Stimulated activated effector memory CD8-positive, alpha-beta T cell treated with anti-CD3 and anti-CD28 coated beads, Interleukin-12 subunit alpha, Interleukin-12 subunit beta, amount 100 ng/mL, for 72 hours (primary cell): ENCODE data around the gene SULT2B1.

Experiments used
- ATAC-seq: fragments of 150-1000 bp; cut with Tn5 transposase; 2 replicates; pipeline ENCODE4 v1.10.0; 2021
- DNase-seq, 2 donors: peaks; one replicate each; pipeline ENCODE4 v3.0.0; 2021 to 2022; ENCODE audit warnings: low spot score in 2 of 2
- H3K27ac Mint-ChIP-seq: one replicate; pipeline ENCODE4 v1.8.0; 2022; ENCODE audit warnings: mild to moderate bottlenecking, mixed read lengths
- H3K36me3 Mint-ChIP-seq: one replicate; pipeline ENCODE4 v1.8.0; 2022; ENCODE audit warnings: mild to moderate bottlenecking, mixed read lengths
- H3K4me1 Mint-ChIP-seq: one replicate; pipeline ENCODE4 v1.8.0; 2022; ENCODE audit warnings: mixed read lengths
- H3K4me3 Mint-ChIP-seq: one replicate; pipeline ENCODE4 v1.8.0; 2022; ENCODE audit warnings: mild to moderate bottlenecking, mixed read lengths
- H3K9me3 Mint-ChIP-seq: one replicate; pipeline ENCODE4 v1.8.0; 2022; ENCODE audit warnings: mixed read lengths

Gene SULT2B1

GRCh38 chr19:48551437-48552302, at the start of gene SULT2B1:
Gene SULT2B1 (plus strand): TSS chr19:48552172. CDS start chr19:48552253, 81 bp downstream.
- Mint-ChIP-seq H3K9me3 (no peaks in the 10 kb centered on the region), H3K36me3 (peaks cover 6% of the 10 kb centered on the region)
- no peak for DNase-seq

DNA sequence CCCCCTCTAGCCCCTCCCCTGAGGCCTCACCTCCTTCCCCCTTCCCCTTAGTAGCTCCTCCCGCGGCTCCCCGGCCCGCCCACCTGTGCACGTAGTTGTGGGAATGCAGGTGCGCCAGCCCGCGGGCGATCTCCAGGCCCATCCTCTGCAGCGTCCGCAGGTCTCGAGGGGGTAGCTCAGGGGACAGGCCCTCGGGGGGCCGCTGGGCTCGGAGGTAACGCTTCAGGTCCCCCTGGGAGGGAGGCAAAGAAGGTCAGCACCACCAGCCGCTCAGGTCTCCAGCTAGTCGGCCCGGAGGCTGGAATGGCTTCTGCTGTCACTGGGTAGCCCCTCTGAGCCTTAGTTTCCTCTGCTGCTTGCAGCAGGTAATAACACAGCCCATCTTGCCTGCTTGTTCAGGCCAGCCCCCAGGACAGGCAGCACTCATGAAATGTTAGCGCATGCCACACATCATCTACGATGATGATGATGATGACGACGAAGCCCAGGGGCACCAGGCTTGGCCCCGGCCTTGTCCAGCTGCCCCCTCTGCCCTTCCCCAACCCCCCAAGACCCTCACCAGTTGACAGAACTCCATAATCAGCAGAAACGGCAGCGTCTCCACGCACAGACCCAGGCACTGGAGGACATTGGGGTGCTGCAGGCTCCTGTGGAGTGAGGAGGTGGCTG, 49.5 kb upstream of the SULT2B1 start:
- H3K4me1 Mint-ChIP-seq: peaks cover 27% of the 10 kb centered on the region
- H3K9me3 Mint-ChIP-seq: no peaks in the 10 kb centered on the region
- no peak overlapping the region for H3K27ac Mint-ChIP-seq
- DNase-seq (no peak), ATAC-seq (peak; percentile 17)
- H3K36me3 Mint-ChIP-seq: no peaks in the 10 kb centered on the region
- peak overlapping the region; percentile 70 for H3K4me3 Mint-ChIP-seq

More at GRCh38 chr19:48551437-48552302, at the start of gene SULT2B1:
- Mint-ChIP-seq H3K27ac (no peak within 1 kb of the TSS), H3K4me1 (no peaks in the 10 kb centered on the region), H3K4me3 (no peak within 1 kb of the TSS)
- peak; percentile 31 for ATAC-seq

DNA sequence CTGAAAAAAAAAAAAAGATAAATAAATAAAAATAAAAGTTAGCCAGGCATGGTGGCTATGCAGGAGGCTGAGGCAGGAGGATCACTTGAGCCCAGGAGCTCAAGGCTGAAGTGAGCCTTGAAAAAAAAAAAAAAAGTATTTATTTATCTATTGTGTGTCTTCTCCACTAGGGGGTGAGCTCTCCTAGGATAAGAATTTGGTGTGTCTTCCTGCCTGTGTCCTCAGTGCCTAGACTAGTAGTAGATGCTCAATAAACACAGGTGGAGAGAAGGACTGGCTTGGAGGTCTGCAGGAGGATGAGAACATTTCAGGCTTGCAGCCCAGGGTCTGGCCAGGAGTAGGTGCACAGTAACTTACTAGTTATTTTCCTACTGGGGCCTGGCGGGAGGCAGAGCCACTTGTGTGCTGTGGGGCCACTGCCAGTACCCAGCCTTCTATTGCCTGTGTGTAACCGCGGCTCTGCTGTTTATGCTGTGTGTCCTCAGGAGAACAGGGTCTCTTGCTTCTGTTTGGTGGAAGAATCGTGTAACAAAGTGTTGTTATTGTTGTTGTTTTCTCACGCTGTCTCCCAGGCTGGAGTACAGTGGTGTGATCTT, 45.7 kb upstream of the SULT2B1 start:
- peaks cover 32% of the 10 kb centered on the region for H3K4me1 Mint-ChIP-seq
- H3K36me3 Mint-ChIP-seq: no peaks in the 10 kb centered on the region
- H3K27ac Mint-ChIP-seq: no peak overlapping the region
- H3K9me3 Mint-ChIP-seq: no peaks in the 10 kb centered on the region
- H3K4me3 Mint-ChIP-seq: no peak overlapping the region
- peak in 1 of 2 donors; percentile 54 for DNase-seq
- ATAC-seq: peak; percentile 18

DNA sequence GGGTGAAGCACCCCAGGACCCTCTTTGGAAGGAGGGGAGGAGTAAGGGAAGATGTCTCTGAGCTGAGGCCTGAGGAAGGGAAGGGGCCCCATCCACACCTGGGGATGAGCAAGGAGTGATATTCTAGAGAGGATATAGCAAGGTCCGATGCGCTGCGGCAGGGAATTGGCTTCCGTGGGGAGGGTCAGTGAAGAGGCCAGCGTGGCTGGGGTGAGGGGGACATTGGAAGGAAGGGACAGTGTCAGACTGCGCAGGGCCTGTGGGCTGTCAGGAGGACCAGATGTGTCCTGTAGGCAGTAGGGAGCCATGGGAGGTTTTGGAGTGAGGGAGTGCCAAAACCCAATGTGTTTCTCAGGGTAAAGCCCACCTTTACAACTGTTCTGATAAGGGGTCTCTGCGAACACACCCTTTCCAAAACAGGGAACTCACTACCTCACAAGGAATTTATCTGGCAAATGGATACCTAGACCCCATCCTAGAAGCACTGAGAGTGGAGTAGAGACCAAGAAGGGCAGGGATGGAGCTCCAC, 44.0 kb upstream of the SULT2B1 start:
- ATAC-seq (no peak), DNase-seq (no peak)
- Mint-ChIP-seq H3K4me3 (no peak overlapping the region), H3K9me3 (no peaks in the 10 kb centered on the region), H3K4me1 (peaks cover 20% of the 10 kb centered on the region), H3K36me3 (no peaks in the 10 kb centered on the region), H3K27ac (no peak overlapping the region)

GRCh38 chr19:48508729-48509411, 43.1 kb upstream of the SULT2B1 start:
- no peaks in the 10 kb centered on the region for H3K36me3 Mint-ChIP-seq
- no peak overlapping the region for H3K27ac Mint-ChIP-seq
- no peak overlapping the region for H3K4me3 Mint-ChIP-seq

DNA sequence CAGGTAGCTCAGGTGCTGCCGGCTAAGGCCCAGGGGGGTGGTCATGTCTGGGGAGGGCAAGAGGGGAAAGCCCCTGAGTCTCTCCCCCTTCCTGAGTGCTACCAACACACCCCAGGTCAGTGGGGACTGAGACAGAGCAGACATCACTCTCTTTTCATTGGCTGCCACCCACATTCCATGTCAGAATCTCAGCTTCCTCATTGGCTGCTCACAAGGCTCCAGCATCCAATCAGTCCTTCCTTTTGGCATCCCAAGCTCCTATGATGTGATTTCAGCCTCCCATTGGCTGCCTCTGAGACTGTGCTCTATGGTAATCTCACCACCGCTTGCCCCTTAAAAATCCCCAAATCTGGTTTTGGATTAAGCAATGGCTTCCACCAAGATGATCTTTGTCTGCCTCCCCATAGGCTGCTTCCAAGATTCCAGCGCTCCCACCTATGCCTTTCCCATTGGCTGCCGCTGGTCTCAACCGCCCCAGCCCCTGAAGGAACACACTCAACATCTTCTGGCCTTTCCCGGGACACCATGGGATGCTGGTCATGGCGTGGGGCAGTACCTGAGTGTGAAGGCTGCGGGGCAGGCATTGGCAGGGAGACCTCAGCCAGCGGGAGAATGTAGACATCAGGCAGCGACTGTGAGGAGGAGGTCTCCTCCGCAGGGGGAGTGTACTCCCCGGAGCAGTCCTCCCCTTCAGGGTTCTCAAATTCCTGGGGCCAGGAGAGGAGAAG, 42.3 kb upstream of the SULT2B1 start:
- Mint-ChIP-seq H3K4me1 (peaks cover 21% of the 10 kb centered on the region), H3K9me3 (no peaks in the 10 kb centered on the region), H3K27ac (peak overlapping the region; percentile 35), H3K36me3 (no peaks in the 10 kb centered on the region), H3K4me3 (no peak overlapping the region)
- DNase-seq (no peak), ATAC-seq (no peak)

More at GRCh38 chr19:48508729-48509411, 43.1 kb upstream of the SULT2B1 start:
- Mint-ChIP-seq H3K9me3 (no peaks in the 10 kb centered on the region), H3K4me1 (peaks cover 17% of the 10 kb centered on the region)
- ATAC-seq: no peak
- DNase-seq: no peak

- ATAC-seq (peak; percentile 72), DNase-seq (peak in 1 of 2 donors; percentile 88)
- Mint-ChIP-seq H3K27ac (peak overlapping the region; percentile 35), H3K4me1 (peaks cover 21% of the 10 kb centered on the region), H3K36me3 (no peaks in the 10 kb centered on the region), H3K9me3 (no peaks in the 10 kb centered on the region), H3K4me3 (no peak overlapping the region)
These were observed 41.3 kb upstream of the SULT2B1 start for GRCh38 chr19:48510421-48511268.

DNA sequence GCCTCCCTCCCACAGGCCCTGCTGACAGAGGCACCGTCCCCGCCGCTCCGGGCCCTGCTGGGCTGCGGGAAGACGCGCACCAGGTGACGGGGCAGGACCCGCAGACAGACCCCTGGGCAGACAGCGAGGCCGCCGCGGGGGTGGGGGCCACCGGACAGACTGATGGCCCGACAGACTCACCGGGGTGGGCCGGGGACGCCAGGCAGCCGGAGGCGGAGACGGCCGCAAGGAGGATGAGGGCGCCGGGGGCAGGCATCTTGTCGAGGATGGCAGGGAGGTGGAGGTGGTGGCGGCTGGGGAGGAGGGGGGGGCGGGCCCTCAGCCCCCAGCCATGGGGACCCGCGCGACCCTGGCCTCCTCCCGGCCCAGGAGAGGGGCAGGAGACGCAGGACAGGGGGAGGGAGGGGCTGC, 40.6 kb upstream of the SULT2B1 start:
- ATAC-seq (peak; percentile 17), DNase-seq (no peak)
- no peak overlapping the region for H3K27ac Mint-ChIP-seq
- peaks cover 21% of the 10 kb centered on the region for H3K4me1 Mint-ChIP-seq
- no peaks in the 10 kb centered on the region for H3K36me3 Mint-ChIP-seq
- H3K4me3 Mint-ChIP-seq: no peak overlapping the region
- no peaks in the 10 kb centered on the region for H3K9me3 Mint-ChIP-seq

DNA sequence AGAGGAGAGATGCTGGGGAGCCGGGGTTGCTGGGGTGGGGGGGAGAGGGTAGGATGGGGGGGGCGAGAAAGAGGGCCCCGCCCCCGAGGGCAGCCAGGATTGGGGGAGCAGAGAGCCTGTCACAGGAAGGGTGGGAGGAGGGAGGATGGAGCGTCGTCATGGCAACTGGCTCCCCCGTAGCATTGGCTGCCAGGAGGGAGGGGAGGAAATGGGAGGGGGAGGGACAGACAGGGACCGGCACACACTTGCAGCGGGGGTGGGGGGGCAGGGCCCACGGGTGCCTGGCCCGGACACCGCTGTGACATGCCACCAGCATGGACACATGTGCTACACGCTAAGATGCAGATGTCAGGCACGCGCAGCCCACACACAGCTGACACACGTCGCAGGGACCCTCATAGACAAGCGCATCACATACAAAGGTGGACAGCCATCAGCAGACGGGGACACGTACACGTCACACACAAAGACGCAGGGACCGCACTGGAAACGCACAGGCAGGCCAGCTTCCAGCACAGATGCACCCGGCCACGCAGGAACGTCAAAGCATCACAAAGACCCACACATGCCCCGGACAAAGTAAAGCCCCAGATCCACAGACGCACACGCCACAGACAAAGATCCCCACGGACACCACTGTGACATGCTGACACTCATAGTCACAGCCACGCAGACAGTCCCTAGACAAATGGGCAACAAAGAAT, 40.0 kb upstream of the SULT2B1 start, which contains the start of gene LMTK3:
TSS of gene LMTK3 (minus strand) at position 36 of the 704 bp plus-strand sequence. CDS start 259 bp downstream, outside the sequence.
- Mint-ChIP-seq H3K27ac (peak within 1 kb of the TSS; percentile 35), H3K36me3 (no peaks in the 10 kb centered on the region), H3K9me3 (no peaks in the 10 kb centered on the region), H3K4me1 (peaks cover 21% of the 10 kb centered on the region), H3K4me3 (no peak within 1 kb of the TSS)
- DNase-seq (peak in 1 of 2 donors; percentile 86), ATAC-seq (peak; percentile 57)

- Mint-ChIP-seq H3K9me3 (no peaks in the 10 kb centered on the region), H3K27ac (no peak overlapping the region), H3K4me1 (peaks cover 21% of the 10 kb centered on the region), H3K4me3 (no peak overlapping the region), H3K36me3 (no peaks in the 10 kb centered on the region)
- DNase-seq (peak in 1 of 2 donors; percentile 48), ATAC-seq (no peak)
These were observed 39.3 kb upstream of the SULT2B1 start for GRCh38 chr19:48512504-48513288.

- no peaks in the 10 kb centered on the region for H3K36me3 Mint-ChIP-seq
- H3K27ac Mint-ChIP-seq: peak overlapping the region; percentile 19
- DNase-seq (peak in 1 of 2 donors; percentile 82), ATAC-seq (peak; percentile 82)
- H3K4me1 Mint-ChIP-seq: peaks cover 21% of the 10 kb centered on the region
- no peak overlapping the region for H3K4me3 Mint-ChIP-seq
- H3K9me3 Mint-ChIP-seq: no peaks in the 10 kb centered on the region
These were observed 38.5 kb upstream of the SULT2B1 start for GRCh38 chr19:48513289-48514122.

- Mint-ChIP-seq H3K4me3 (no peak overlapping the region), H3K36me3 (no peaks in the 10 kb centered on the region), H3K4me1 (peaks cover 21% of the 10 kb centered on the region), H3K27ac (peak overlapping the region; percentile 19), H3K9me3 (no peaks in the 10 kb centered on the region)
- DNase-seq (no peak), ATAC-seq (no peak)
These were observed 37.9 kb upstream of the SULT2B1 start for GRCh38 chr19:48514123-48514458.
